ENCODE results near the gene ANP32B. TPM values are rescaled to one million over a fixed set of nuclear protein-coding genes. Genes with fewer than 3 reads are reported as not detected.
A peak's percentile ranks its signal among the peaks of the same experiment; 100 is the strongest.
"Not testable (repeated sequence)": the region's sequence is repeated elsewhere in the genome, so short reads cannot be mapped to it uniquely, and the experiment has no call there.

Gene ANP32B
- total RNA-seq, 3 donors from 2014 or later, result 37.0 to 54.7 (median 44.0) TPM

- intact Hi-C loops (cut with DNase I; ENCODE audit: low total_unique reads), result no loop called here
- H3K27ac ChIP-seq, result no peak overlapping the region
- H3K27me3 ChIP-seq, result no peaks in the 10 kb centered on the region
- no peaks in the 10 kb centered on the region for H3K4me1 ChIP-seq
- H3K36me3 ChIP-seq, result no peaks in the 10 kb centered on the region
- H3K4me3 ChIP-seq, result no peak overlapping the region
- no peak for TF ChIP-seq POLR2AphosphoS5 (IDR thresholded peaks at IDR 0.05)
- TF ChIP-seq CTCF (IDR thresholded peaks at IDR 0.05), result no peak
- no peak for TF ChIP-seq POLR2A (IDR thresholded peaks at IDR 0.05)
- DNase-seq (ENCODE audit: low spot score in 2 of 2), result no peak
- no peaks in the 10 kb centered on the region for H3K9me3 ChIP-seq
Measured at GRCh38 chr9:97972753-97973152, 10.4 kb upstream of the ANP32B start.

DNA sequence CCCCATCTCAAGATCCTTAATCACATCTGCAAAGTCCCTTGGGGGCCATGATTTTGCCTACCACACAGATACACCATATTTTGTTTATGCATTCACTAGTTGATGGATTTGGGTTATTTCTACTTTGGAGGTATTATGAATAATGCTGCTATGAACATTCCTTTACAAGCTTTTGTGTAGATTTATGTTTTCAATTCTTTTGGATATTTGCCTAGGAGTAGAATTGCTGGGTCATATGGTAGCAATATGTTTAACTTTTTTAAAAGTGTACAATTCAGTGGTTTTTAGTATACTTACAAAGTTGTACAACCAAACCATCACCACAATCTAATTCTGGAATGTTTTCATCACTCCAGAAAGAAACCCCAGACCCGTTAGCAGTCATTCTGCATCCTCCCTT lies 7.8 kb upstream of the ANP32B start:
- H3K27ac ChIP-seq, result no peak overlapping the region
- DNase-seq (ENCODE audit: low spot score in 2 of 2), result no peak
- no peaks in the 10 kb centered on the region for H3K27me3 ChIP-seq
- TF ChIP-seq CTCF (IDR thresholded peaks at IDR 0.05) (no peak), POLR2A (IDR thresholded peaks at IDR 0.05) (no peak), POLR2AphosphoS5 (IDR thresholded peaks at IDR 0.05) (no peak)
- H3K4me1 ChIP-seq, result no peaks in the 10 kb centered on the region
- intact Hi-C loops (cut with DNase I; ENCODE audit: low total_unique reads), result no loop called here
- H3K36me3 ChIP-seq, result no peaks in the 10 kb centered on the region
- no peak overlapping the region for H3K4me3 ChIP-seq
- no peaks in the 10 kb centered on the region for H3K9me3 ChIP-seq

DNA sequence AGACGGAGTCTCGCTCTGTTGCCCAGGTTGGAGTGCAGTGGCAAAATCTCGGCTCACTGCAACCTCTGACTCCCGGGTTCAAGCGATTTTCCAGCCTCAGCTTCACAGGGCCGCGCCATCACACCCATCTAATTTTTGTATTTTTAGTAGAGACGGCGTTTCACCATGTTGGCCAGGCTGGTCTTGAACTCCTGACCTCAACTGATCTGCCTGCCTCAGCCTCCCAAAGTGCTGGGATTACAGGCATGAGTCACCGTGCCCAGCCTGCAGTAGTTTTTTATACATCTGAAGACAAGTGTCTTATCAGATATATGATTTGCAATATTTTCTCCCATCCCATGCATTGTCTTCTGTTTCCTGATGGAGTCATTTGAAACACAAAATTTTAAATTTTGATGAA lies 6.5 kb upstream of the ANP32B start:
- intact Hi-C loops (cut with DNase I; ENCODE audit: low total_unique reads); H3K9me3 ChIP-seq; H3K27me3 ChIP-seq; H3K4me1 ChIP-seq; H3K4me3 ChIP-seq; H3K36me3 ChIP-seq; DNase-seq (ENCODE audit: low spot score in 2 of 2); H3K27ac ChIP-seq: not testable (repeated sequence)

DNA sequence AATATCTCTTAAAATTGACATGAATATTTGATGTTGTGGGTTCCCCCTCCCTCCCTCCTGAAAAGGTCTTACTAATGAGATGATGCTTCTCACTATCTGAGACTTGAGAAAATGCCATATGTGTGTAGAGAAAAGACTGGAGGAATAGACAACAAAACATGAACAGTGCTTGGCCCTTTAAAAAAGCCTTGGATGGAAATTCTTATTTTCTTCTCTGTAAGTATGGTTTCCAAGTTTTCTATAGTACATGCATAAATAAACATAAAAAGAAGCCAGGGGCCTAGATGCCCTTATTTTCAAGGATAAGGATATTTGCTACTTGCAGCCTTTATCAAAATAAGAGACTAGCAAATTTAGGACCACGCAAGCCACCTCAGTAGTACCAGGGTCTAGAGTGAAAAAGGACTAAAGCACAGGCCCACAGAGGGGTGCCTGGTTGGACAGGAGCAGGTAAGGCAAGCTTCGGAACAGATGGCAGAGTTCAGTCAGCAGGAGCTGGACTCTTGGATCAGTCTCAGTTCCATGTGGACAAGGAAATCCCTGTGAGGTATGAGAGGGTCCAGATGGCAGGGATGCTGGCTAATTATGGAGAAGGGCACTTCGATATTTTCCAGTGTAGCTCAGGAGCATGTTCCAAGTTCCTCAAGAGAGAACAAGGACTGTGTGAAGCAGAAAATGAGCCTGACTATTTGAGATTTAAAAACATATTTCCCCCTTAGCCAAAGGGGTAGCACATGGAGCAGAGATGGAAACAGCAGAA lies 4.6 kb upstream of the ANP32B start:
- Histone ChIP-seq H3K4me3 (no peak overlapping the region), H3K27me3 (no peaks in the 10 kb centered on the region), H3K27ac (no peak overlapping the region), H3K9me3 (no peaks in the 10 kb centered on the region), H3K4me1 (no peaks in the 10 kb centered on the region), H3K36me3 (no peaks in the 10 kb centered on the region)
- intact Hi-C loops (cut with DNase I; ENCODE audit: low total_unique reads), result no loop called here
- no peak for DNase-seq (ENCODE audit: low spot score in 2 of 2)
- TF ChIP-seq POLR2A (IDR thresholded peaks at IDR 0.05), result no peak
- no peak for TF ChIP-seq CTCF (IDR thresholded peaks at IDR 0.05)
- no peak for TF ChIP-seq POLR2AphosphoS5 (IDR thresholded peaks at IDR 0.05)

GRCh38 chr9:97979788-97980478 lies 3.2 kb upstream of the ANP32B start:
- Histone ChIP-seq H3K36me3 (no peaks in the 10 kb centered on the region), H3K4me1 (no peaks in the 10 kb centered on the region), H3K27me3 (no peaks in the 10 kb centered on the region), H3K9me3 (no peaks in the 10 kb centered on the region), H3K27ac (peak overlapping the region; percentile 53 to 99), H3K4me3 (no peak overlapping the region)
- TF ChIP-seq CTCF (IDR thresholded peaks at IDR 0.05) (no peak), POLR2AphosphoS5 (IDR thresholded peaks at IDR 0.05) (no peak), POLR2A (IDR thresholded peaks at IDR 0.05) (no peak)
- intact Hi-C loops (cut with DNase I; ENCODE audit: low total_unique reads), result no loop called here
- DNase-seq (ENCODE audit: low spot score in 2 of 2), result no peak
